ENCODE measurements around the gene LRRFIP1. TPM values are rescaled to one million over a fixed set of nuclear protein-coding genes. Genes with fewer than 3 reads are reported as not detected.
A peak's percentile ranks its signal among the peaks of the same experiment; 100 is the strongest.

Gene LRRFIP1
- total and polyA plus RNA-seq, 2 experiments from 2014 or later: 90.9 to 95.3 TPM

- DNase-seq (ENCODE audit: low read depth in 1 of 2, low spot score in 1 of 2): no peak
- Histone ChIP-seq H3K9me3 (ENCODE audit: low read depth) (no peaks in the 10 kb centered on the region), H3K4me3 (no peak overlapping the region), H3K27ac (no peak overlapping the region), H3K4me1 (ENCODE audit: low read depth) (peaks cover 21% of the 10 kb centered on the region), H3K36me3 (no peaks in the 10 kb centered on the region), H3K27me3 (no peaks in the 10 kb centered on the region)
- no peak for TF ChIP-seq CTCF (IDR thresholded peaks at IDR 0.05; ENCODE audit: low read depth, low read length)
Observed at GRCh38 chr2:237667893-237668292, 40.5 kb downstream of the LRRFIP1 start.

- no peaks in the 10 kb centered on the region for H3K9me3 ChIP-seq (ENCODE audit: low read depth)
- H3K36me3 ChIP-seq: no peaks in the 10 kb centered on the region
- no peak for DNase-seq (ENCODE audit: low read depth in 1 of 2, low spot score in 1 of 2)
- no peaks in the 10 kb centered on the region for H3K27me3 ChIP-seq
- H3K27ac ChIP-seq: no peak overlapping the region
- peaks cover 16% of the 10 kb centered on the region for H3K4me1 ChIP-seq (ENCODE audit: low read depth)
- no peak for TF ChIP-seq CTCF (IDR thresholded peaks at IDR 0.05; ENCODE audit: low read depth, low read length)
- H3K4me3 ChIP-seq: no peak overlapping the region
Observed at GRCh38 chr2:237668440-237668839, 41.1 kb downstream of the LRRFIP1 start.

GRCh38 chr2:237669283-237669627 is 41.9 kb downstream of the LRRFIP1 start:
- H3K4me1 ChIP-seq (ENCODE audit: low read depth): peaks cover 13% of the 10 kb centered on the region
- DNase-seq (ENCODE audit: low read depth in 1 of 2, low spot score in 1 of 2): peak in 1 of 2 donors; percentile 17
- H3K4me3 ChIP-seq: no peak overlapping the region
- no peaks in the 10 kb centered on the region for H3K27me3 ChIP-seq
- TF ChIP-seq CTCF (IDR thresholded peaks at IDR 0.05; ENCODE audit: low read depth, low read length): no peak
- H3K27ac ChIP-seq: peak overlapping the region; percentile 48
- no peaks in the 10 kb centered on the region for H3K9me3 ChIP-seq (ENCODE audit: low read depth)
- no peaks in the 10 kb centered on the region for H3K36me3 ChIP-seq

GRCh38 chr2:237669628-237670392 is 42.4 kb downstream of the LRRFIP1 start:
- Histone ChIP-seq H3K36me3 (no peaks in the 10 kb centered on the region), H3K27ac (peak overlapping the region; percentile 48), H3K4me3 (no peak overlapping the region), H3K4me1 (ENCODE audit: low read depth) (peaks cover 17% of the 10 kb centered on the region), H3K9me3 (ENCODE audit: low read depth) (no peaks in the 10 kb centered on the region), H3K27me3 (no peaks in the 10 kb centered on the region)
- peak; percentile 59 to 99 for DNase-seq (ENCODE audit: low read depth in 1 of 2, low spot score in 1 of 2)
- no peak for TF ChIP-seq CTCF (IDR thresholded peaks at IDR 0.05; ENCODE audit: low read depth, low read length)

- no peak overlapping the region for H3K27ac ChIP-seq
- peaks cover 25% of the 10 kb centered on the region for H3K4me1 ChIP-seq (ENCODE audit: low read depth)
- no peaks in the 10 kb centered on the region for H3K27me3 ChIP-seq
- H3K4me3 ChIP-seq: no peak overlapping the region
- no peak for TF ChIP-seq CTCF (IDR thresholded peaks at IDR 0.05; ENCODE audit: low read depth, low read length)
- H3K9me3 ChIP-seq (ENCODE audit: low read depth): no peaks in the 10 kb centered on the region
- DNase-seq (ENCODE audit: low read depth in 1 of 2, low spot score in 1 of 2): peak in 1 of 2 donors; percentile 62
- H3K36me3 ChIP-seq: no peaks in the 10 kb centered on the region
Observed at GRCh38 chr2:237670641-237671040, 43.3 kb downstream of the LRRFIP1 start.

Data from cardiac muscle cell (in vitro differentiated cells and primary cell).